HG02678 (cell line): ENCODE measurements around the gene FGD6.
"Not testable (repeated sequence)": the region's sequence is repeated elsewhere in the genome, so short reads cannot be mapped to it uniquely, and the experiment has no call there.

Source experiments
- ATAC-seq: cut with Tn5 transposase; IDR thresholded peaks from one replicate; pipeline ENCODE4 v1.9.1; 2021; ENCODE audit warnings: mild to moderate bottlenecking, moderate library complexity; ENCODE audit not compliant: unreplicated experiment

The FGD6 gene

DNA sequence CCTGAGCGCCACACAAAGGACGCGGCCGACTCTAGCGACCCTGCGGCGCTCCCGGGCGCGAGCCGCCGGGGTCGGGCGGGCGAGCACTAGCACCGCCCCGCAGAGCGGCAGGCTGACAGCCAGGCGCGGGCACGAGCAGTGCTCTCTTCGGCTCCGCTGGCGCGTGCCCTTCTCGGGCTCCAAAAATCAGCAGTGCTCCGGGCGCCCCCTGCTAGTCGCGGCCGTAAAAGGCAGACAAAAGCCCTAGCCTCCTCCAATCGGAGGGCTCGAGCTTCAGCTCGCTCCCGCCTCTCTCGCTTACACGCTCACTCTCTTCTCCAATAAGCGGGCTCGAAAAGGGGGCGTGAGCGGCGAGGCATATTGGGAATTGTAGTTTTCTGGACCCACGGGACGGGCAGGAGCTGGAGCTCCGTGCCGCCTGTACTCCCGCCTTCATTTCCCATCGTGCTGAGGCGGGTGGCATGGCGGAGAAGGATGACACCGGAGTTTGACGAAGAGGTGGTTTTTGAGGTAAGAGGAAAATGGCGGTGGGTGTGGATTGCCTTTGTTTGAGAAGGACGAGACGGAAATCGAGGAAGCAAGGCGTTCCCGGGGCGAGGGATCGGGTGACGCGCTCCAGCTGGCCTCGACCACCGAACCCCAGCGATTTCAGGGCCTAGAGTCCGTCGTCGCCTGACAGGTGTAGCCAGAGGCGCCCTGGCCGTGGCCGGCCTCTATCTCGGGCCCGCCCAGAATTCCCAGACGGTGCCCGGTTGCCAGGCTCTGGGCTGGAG lies at the start of gene FGD6, which contains the start of gene VEZT:
Gene FGD6 (minus strand): TSS at position 91 of the 773 bp plus-strand sequence. CDS start 227 bp downstream, outside the sequence.
Gene VEZT (plus strand): TSS at position 431 of the 773 bp plus-strand sequence. CDS start 44 bp downstream, at position 475.
- ATAC-seq, result peak; percentile 91

- ATAC-seq, result no peak
These were observed 49.0 kb upstream of the FGD6 start for GRCh38 chr12:95266254-95266653.

DNA sequence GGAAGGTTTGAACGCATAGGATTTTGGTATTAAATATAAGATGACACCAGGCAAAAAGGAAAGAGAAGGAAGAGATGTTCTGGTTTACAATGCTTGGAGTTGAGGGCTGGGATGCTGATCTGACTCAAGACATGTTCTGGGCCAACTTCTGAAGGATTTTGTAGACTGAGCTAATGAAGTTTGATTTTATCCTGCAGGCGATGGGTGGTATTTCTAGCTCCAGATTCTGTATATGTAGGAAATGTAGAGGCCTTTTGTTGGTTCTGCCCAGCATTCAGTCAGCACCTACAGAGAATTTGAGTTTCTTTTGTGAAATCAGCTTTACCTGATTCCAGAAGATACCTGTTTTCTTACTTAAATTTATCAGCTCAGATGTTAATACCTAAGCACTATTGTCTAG lies 48.5 kb upstream of the FGD6 start:
- ATAC-seq, result no peak

GRCh38 chr12:95262808-95263207 lies 45.5 kb upstream of the FGD6 start:
- ATAC-seq, result no peak

- ATAC-seq, result no peak
These were observed 43.8 kb upstream of the FGD6 start for GRCh38 chr12:95261109-95261508.

- no peak for ATAC-seq
These were observed 42.1 kb upstream of the FGD6 start for GRCh38 chr12:95259368-95259767.

DNA sequence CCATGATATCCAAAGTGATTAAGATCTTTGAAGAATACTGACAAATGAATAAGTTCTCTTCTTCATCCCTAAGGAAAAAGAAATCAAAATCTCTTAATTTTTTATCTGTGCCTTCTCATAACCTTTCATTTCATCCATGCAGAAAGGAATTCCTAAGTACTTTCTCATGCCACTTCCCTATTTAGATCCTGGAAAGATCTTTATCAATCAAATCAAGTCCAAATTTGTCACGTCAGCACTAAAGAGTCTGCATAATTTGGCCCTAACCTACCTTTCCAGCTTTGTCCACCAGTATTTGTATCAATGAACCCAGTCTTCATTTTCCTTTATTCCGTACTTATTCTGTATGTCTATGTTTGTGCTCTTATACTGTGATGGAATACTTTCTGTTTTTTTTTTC lies 41.5 kb upstream of the FGD6 start:
- ATAC-seq, result no peak

GRCh38 chr12:95258151-95258550 lies 40.9 kb upstream of the FGD6 start:
- ATAC-seq, result no peak

- no peak for ATAC-seq
These were observed 40.3 kb upstream of the FGD6 start for GRCh38 chr12:95257541-95257940.

DNA sequence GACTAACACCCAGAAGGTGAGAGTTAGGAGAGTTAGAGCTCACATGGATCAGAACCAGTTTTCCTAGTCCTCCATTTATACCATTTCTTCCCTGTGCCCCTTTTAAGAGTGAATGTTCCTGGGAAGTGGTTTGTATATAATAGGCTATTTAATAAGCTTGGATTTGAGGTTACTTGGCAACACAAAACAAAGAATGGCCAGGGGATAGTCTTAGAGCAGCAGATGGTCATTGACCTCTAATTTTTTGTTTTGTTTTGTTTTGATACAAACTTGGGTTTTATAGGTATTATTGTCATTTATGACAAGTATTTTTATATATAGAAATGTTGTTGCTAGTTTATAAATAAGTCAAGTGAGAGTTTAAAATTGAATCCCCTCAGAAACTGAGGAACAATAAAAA lies 36.1 kb upstream of the FGD6 start:
- ATAC-seq, result no peak

DNA sequence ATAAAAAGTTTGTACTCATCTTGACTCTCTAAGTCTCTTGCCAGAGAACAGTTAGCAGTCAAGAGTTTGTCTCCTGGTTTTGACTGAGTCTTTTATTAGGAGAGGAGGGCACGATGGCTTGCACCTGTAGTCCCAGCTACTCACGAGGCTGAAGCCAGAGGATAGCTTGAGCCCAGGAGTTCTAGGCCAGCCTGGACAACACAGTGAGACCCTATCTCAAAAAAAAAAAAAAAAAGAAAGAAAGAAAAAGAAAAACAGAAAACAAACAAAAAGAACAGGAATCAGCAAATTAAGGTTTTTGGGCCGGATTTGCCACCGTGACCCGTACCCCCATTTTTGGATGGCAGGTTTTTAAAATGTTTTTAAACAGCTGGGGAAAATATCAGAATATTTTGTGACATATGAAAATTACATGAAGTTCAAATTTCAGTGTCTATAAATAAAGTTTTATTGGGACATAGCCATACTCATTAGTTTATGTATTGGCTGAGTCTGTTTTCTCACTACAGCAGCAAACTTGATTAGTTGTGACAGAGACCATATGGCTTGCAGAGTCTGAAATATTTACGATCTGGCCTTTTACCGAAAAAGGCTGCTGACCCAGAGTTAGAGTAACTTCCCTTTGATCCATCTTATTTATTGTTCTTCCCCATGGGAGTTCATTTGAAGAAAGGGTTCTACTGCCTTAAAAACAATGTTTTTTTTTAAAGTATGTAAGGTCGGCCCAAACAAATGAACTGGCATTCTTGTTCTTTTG lies 31.5 kb upstream of the FGD6 start:
- no peak for ATAC-seq

- ATAC-seq, result no peak
These were observed 30.8 kb upstream of the FGD6 start for GRCh38 chr12:95248095-95248494.

GRCh38 chr12:95244350-95244749 lies 27.1 kb upstream of the FGD6 start:
- no peak for ATAC-seq

DNA sequence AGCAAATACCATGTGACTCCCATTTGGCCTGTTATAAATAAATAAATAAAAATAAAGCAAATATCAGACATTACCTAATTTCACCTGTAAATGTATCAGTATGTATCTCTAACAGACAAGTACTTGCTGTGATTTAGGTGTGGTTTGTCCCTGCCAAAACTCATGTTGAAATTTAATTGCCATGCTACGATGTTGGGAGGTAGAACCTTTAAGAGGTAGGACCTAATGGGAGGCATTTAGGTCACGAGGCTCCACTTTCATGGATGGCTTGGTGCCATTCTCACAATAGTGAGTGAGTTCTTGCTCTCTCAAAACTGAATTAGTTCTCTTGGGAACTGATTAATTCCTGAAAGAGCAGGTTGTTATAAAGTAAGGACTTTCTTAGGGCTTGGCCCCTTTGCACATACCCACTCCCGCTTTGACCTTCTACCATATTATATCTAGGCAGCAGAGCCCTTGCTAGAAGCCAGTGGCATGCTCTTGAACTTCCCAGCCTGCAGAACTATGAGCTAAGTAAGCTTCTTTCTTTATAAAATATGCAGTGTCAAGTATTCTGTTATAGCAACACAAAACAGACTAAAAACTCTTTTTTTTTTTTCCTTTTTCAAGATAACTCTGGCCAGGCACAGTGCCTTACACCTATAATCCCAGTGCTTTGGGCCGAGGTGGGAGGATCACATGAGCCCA lies 26.4 kb upstream of the FGD6 start:
- no peak for ATAC-seq

GRCh38 chr12:95241761-95242506 lies 24.7 kb upstream of the FGD6 start:
- ATAC-seq, result no peak

DNA sequence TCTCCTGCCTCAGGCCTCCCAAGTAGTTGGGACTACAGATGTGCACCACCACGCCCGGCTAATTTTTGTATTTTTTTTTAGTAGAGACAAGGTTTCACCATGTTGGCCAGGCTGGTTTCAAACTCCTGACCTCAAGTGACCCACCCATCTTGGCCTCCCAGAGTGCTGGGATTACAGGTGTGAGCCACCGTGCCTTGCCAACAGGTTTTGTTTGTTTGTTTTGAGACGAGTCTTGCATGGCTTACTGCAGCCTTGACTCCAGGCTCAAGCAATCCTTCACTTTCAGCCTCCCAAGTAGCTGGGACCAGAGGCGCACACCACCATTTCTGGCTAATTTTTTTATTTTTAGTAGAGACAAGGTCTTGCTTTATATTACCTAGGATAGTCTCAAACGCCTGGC lies 23.9 kb upstream of the FGD6 start:
- not testable (repeated sequence) for ATAC-seq

- ATAC-seq, result no peak
These were observed 23.3 kb upstream of the FGD6 start for GRCh38 chr12:95240556-95240955.

GRCh38 chr12:95239835-95240234 lies 22.6 kb upstream of the FGD6 start:
- ATAC-seq, result not testable (repeated sequence)

DNA sequence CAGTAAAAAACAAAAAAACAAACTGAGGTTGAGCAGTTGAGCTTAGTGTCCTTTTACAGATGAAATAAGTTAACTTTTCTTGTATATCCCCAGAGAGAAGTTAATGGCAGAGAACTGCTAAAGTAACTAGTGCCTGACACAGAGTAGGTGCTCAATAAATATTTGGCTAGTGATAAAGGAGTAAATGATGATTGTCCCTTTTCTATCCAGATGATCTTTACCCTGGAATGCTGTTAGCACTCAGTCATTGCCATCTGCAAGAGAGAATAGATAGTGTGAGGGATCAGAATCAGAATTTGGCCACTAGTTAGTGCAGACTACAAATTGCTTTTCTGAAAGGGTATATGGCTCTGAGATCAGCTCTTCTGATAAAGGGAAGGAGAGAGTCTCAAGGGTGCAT lies 21.9 kb upstream of the FGD6 start:
- ATAC-seq, result no peak

DNA sequence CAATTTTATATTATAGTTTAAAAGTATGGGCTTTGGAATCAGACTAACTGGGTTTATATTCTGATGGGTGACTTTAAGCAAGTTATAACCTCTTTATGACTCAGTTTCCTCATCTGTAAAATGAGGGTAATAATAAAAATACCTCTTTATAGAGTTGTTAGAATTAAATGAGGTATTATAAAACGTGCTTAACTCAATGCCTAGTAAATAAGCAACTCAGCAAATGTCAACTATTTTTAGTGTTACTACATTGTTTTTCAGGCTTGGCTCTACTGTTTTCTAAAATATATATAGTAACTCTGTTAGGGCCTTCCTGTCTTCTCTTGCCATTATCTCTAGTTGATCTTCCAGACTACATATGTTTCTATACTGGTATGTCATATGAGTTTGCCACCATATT lies 20.9 kb upstream of the FGD6 start:
- ATAC-seq, result no peak

DNA sequence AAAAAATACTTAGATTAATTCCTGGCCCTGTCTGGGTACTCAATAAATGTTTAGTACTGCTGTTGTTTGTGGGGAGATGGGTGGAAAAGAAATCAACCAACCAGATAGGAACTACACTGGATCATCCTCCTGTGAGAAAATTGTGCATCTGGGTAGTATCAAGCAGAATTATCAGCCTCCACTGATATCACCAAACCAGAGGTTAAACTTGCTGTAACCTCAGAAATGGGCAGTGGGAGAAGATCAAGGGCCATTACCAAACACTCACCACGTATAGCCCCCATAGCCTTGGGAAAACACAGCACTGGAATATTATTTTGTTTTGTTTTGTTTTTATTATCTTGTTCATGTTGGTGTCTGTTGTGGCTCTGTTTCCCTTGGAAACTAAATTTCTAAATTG lies 20.0 kb upstream of the FGD6 start:
- no peak for ATAC-seq
